ENCODE data around the gene IL4R.

The IL4R gene

DNA sequence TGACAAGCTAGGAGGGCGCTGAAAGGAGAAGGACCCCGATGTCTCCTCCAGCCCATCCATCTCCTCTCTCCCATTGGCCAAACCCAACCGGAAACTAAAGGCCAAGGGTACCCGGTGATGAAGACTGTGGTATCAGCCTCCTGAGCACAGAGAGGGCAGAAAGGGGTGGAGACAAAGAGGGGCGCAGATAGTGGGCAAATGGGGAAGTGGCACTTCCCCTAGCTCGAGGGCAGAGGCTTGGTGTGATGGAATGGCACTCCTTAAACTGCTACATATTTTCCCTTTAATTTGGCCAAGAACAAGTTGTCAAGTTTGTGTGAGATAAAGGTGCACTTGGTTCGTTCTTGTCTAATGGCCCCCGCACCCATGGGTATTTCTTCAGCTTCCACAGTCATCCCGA lies 27.8 kb downstream of the IL4R start:
- TF ChIP-seq, protein P1, sequence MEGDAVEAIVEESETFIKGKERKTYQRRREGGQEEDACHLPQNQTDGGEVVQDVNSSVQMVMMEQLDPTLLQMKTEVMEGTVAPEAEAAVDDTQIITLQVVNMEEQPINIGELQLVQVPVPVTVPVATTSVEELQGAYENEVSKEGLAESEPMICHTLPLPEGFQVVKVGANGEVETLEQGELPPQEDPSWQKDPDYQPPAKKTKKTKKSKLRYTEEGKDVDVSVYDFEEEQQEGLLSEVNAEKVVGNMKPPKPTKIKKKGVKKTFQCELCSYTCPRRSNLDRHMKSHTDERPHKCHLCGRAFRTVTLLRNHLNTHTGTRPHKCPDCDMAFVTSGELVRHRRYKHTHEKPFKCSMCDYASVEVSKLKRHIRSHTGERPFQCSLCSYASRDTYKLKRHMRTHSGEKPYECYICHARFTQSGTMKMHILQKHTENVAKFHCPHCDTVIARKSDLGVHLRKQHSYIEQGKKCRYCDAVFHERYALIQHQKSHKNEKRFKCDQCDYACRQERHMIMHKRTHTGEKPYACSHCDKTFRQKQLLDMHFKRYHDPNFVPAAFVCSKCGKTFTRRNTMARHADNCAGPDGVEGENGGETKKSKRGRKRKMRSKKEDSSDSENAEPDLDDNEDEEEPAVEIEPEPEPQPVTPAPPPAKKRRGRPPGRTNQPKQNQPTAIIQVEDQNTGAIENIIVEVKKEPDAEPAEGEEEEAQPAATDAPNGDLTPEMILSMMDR (IDR thresholded peaks at IDR 0.05; ENCODE audit: low read depth, low read length, missing control alignments): no peak
- no peak for DNase-seq (ENCODE audit: low read depth)
- no peak overlapping the region for H3K4me3 ChIP-seq (ENCODE audit: low read depth, low read length)

DNA sequence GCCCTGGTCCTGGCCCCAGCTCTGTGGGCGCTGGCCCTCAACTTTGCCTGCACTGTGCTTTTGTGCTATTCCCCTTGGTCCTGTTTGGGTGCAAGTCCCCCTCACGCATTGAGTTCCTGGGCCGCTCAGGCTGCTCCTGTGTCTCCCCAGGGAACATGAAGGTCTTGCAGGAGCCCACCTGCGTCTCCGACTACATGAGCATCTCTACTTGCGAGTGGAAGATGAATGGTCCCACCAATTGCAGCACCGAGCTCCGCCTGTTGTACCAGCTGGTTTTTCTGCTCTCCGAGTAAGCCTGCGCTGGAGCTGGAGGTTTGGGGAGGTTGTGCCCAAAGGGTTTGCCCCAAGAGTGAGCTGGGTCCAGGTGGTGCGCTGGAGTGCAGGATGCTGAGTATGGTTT lies 28.2 kb downstream of the IL4R start:
- TF ChIP-seq, protein P1 (IDR thresholded peaks at IDR 0.05; ENCODE audit: low read depth, low read length, missing control alignments): no peak
- no peak overlapping the region for H3K4me3 ChIP-seq (ENCODE audit: low read depth, low read length)
- no peak for DNase-seq (ENCODE audit: low read depth)

DNA sequence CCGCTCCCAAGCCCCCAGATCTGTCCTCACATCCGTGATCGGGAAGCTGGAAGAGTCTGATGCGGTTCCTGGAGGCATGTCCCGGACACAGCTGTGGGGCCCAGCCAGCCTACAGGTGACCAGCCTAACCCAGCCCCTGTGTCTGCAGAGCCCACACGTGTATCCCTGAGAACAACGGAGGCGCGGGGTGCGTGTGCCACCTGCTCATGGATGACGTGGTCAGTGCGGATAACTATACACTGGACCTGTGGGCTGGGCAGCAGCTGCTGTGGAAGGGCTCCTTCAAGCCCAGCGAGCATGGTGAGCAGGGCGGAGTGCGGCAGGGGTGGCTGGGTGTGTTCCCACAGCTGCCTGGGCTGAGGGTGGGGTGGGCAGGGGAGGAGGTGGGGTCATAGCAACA lies 30.9 kb downstream of the IL4R start:
- no peak overlapping the region for H3K4me3 ChIP-seq (ENCODE audit: low read depth, low read length)
- TF ChIP-seq, protein P1 (IDR thresholded peaks at IDR 0.05; ENCODE audit: low read depth, low read length, missing control alignments): no peak
- DNase-seq (ENCODE audit: low read depth): no peak

DNA sequence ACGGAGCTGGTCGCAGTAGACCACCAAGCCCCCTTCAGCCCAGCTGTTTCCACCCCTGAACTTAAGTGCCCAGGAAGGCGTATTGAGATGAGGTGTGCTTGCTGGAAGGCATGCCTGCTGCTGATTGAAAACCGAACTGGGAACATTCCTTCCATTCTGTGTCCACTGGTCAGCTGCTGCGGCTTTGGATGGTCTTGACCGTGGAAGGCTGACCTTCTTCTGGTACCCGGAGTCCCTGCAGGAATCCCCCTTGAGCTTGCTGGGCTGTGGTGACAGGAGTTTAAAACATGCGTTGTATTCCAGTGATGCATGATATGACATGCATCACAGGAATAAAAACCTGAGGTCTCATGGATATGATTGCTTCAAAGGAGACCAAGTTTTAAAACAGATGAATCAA lies 31.4 kb downstream of the IL4R start:
- TF ChIP-seq, protein P1 (IDR thresholded peaks at IDR 0.05; ENCODE audit: low read depth, low read length, missing control alignments): no peak
- no peak overlapping the region for H3K4me3 ChIP-seq (ENCODE audit: low read depth, low read length)
- DNase-seq (ENCODE audit: low read depth): no peak

DNA sequence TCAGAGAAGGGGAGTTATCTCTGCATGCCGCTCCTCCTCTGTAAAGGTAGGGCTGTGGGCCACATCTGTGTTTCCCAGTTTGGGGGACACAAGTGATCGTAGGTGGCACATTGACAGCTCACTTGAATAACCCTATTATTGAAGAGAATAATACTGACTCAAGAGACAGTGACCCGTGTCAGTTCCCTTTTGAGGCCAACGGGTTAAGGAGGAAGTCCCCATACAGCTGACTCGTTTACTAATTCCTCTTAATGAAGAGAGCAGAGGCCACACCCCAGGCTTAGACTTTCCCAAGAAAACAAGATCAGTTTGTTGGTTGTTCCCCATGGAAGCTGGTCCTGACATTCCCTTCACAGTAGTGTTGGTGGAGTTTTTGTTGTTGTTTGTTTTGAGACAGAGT lies 33.0 kb downstream of the IL4R start:
- DNase-seq (ENCODE audit: low read depth): no peak
- no peak overlapping the region for H3K4me3 ChIP-seq (ENCODE audit: low read depth, low read length)
- TF ChIP-seq, protein P1 (IDR thresholded peaks at IDR 0.05; ENCODE audit: low read depth, low read length, missing control alignments): no peak

DNA sequence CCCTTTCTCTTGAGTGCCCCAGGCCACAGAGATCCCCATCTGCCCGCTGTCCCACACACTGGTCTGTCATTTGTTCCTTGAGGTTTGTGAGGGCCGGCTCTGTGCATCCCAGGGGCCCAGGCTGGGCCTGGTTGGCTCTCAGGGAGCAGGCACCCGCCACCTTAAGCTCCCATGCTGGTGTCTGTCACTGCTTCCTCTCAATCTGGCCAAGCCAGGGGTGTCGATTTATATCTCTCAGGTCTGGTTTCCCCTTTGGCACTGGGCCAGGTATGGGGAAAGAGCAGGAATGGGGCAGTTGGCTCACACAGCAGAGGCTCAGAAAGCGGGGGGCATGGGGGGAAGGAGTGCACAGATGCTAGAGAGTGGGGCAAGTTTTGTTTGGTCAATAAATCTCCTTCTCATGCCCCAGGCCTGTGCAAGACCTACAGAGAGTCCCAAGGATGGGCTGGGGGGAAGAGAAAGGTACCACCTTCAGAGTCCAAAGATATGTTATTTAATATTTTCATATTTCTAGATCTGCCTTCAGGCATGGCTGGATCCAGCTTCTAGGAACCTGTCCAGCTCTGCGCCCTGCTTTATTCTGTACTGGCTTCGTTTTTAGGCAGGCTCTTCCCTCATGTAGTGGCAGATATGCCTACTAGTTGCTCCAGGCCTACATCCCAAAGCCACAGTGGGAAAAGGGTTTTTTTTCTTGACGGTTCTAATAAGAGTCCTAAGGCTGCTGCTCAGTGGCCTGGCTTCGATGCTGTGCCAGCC lies 34.3 kb downstream of the IL4R start:
- DNase-seq (ENCODE audit: low read depth): no peak
- no peak overlapping the region for H3K4me3 ChIP-seq (ENCODE audit: low read depth, low read length)
- TF ChIP-seq, protein P1 (IDR thresholded peaks at IDR 0.05; ENCODE audit: low read depth, low read length, missing control alignments): no peak

DNA sequence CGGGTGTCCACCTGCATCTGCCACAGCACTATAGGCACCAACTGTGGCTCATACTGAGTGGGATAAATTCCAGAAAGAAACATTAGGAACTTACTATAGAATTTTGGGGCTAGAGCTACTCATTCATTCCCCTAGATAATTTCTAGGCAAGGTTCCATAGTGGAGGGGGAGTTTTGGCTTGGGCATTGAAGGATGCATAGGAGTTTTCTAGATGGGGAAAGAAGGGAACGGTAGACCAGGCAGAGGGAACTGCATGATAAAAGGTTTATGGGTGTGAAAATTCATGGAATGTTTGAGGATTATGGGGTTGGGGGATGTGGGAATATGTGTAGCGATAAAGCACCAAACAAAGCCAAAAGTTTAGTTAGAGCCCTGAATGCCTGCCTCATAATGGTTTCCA lies 35.5 kb downstream of the IL4R start:
- H3K4me3 ChIP-seq (ENCODE audit: low read depth, low read length): no peak overlapping the region
- no peak for DNase-seq (ENCODE audit: low read depth)
- TF ChIP-seq, protein P1 (IDR thresholded peaks at IDR 0.05; ENCODE audit: low read depth, low read length, missing control alignments): no peak
